ENCODE data around the gene DISC1.

Gene DISC1

DNA sequence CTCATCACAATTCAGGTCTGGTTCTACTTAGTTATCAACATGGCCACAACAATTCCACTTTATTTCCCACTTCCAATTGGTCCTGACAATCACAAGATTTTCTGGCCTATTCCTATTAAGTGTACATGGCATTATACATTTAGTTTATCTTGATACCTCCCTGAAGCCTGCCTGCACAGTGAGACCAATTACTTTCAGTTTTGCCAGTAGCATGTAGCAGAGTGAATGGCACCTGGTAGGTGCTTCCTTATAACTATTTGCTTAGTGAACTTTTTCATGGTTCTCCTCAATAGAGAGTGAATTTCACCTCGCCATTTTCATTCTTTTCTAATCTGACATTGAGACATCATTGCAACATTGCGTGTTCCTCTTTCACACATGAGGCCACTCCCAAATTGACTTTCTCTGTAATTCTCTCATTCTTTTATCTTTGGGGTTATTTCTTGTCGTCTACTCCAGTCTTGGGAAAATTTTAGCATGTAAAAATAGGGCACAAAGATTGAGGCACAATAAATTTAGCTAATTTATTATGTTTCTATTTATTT, 124.3 kb downstream of the DISC1 start:
- H3K4me1 ChIP-seq (ENCODE audit: insufficient read depth, poor library complexity, severe bottlenecking) = no peaks in the 10 kb centered on the region
- no peaks in the 10 kb centered on the region for H3K36me3 ChIP-seq (ENCODE audit: low read depth)
- DNase-seq (ENCODE audit: low spot score) (no peak), ATAC-seq (ENCODE audit: low read depth) (no peak)
- H3K27ac ChIP-seq (ENCODE audit: poor library complexity, severe bottlenecking) = no peak overlapping the region
- TF ChIP-seq, protein P1, sequence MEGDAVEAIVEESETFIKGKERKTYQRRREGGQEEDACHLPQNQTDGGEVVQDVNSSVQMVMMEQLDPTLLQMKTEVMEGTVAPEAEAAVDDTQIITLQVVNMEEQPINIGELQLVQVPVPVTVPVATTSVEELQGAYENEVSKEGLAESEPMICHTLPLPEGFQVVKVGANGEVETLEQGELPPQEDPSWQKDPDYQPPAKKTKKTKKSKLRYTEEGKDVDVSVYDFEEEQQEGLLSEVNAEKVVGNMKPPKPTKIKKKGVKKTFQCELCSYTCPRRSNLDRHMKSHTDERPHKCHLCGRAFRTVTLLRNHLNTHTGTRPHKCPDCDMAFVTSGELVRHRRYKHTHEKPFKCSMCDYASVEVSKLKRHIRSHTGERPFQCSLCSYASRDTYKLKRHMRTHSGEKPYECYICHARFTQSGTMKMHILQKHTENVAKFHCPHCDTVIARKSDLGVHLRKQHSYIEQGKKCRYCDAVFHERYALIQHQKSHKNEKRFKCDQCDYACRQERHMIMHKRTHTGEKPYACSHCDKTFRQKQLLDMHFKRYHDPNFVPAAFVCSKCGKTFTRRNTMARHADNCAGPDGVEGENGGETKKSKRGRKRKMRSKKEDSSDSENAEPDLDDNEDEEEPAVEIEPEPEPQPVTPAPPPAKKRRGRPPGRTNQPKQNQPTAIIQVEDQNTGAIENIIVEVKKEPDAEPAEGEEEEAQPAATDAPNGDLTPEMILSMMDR (IDR thresholded peaks at IDR 0.05; ENCODE audit: poor library complexity, severe bottlenecking) = no peak
- H3K4me3 ChIP-seq (ENCODE audit: severe bottlenecking) = no peak overlapping the region
- H3K9me3 ChIP-seq (ENCODE audit: severe bottlenecking) = no peaks in the 10 kb centered on the region
- H3K27me3 ChIP-seq (ENCODE audit: insufficient read depth, poor library complexity, severe bottlenecking) = no peaks in the 10 kb centered on the region

GRCh38 chr1:231751415-231751814, 124.8 kb downstream of the DISC1 start:
- DNase-seq (ENCODE audit: low spot score) (no peak), ATAC-seq (ENCODE audit: low read depth) (no peak)
- Histone ChIP-seq H3K4me3 (ENCODE audit: severe bottlenecking) (no peak overlapping the region), H3K27me3 (ENCODE audit: insufficient read depth, poor library complexity, severe bottlenecking) (no peaks in the 10 kb centered on the region), H3K36me3 (ENCODE audit: low read depth) (no peaks in the 10 kb centered on the region), H3K27ac (ENCODE audit: poor library complexity, severe bottlenecking) (no peak overlapping the region), H3K9me3 (ENCODE audit: severe bottlenecking) (no peaks in the 10 kb centered on the region), H3K4me1 (ENCODE audit: insufficient read depth, poor library complexity, severe bottlenecking) (no peaks in the 10 kb centered on the region)
- TF ChIP-seq, protein P1 (IDR thresholded peaks at IDR 0.05; ENCODE audit: poor library complexity, severe bottlenecking) = no peak

- Histone ChIP-seq H3K4me1 (ENCODE audit: insufficient read depth, poor library complexity, severe bottlenecking) (no peaks in the 10 kb centered on the region), H3K36me3 (ENCODE audit: low read depth) (no peaks in the 10 kb centered on the region), H3K4me3 (ENCODE audit: severe bottlenecking) (no peak overlapping the region), H3K27ac (ENCODE audit: poor library complexity, severe bottlenecking) (no peak overlapping the region), H3K27me3 (ENCODE audit: insufficient read depth, poor library complexity, severe bottlenecking) (no peaks in the 10 kb centered on the region), H3K9me3 (ENCODE audit: severe bottlenecking) (no peaks in the 10 kb centered on the region)
- no peak for ATAC-seq (ENCODE audit: low read depth)
- TF ChIP-seq, protein P1 (IDR thresholded peaks at IDR 0.05; ENCODE audit: poor library complexity, severe bottlenecking) = no peak
- no peak for DNase-seq (ENCODE audit: low spot score)
Measured at GRCh38 chr1:231753313-231753712, 126.7 kb downstream of the DISC1 start.

DNA sequence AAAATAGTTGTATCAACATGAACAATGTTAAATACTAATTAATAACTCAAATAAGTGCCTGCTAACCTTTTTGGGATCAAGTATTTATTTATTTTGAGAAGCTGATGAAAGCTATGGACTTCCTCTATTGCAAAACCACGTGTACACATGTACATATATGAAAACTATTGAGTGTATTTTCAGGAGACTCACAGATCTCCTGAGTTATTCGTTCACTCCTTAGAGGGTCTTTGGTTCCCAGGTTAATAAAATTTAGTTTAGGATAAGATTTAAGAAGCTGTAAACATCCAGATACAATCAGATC, 130.5 kb downstream of the DISC1 start:
- Histone ChIP-seq H3K4me3 (ENCODE audit: severe bottlenecking) (no peak overlapping the region), H3K9me3 (ENCODE audit: severe bottlenecking) (no peaks in the 10 kb centered on the region), H3K36me3 (ENCODE audit: low read depth) (no peaks in the 10 kb centered on the region), H3K27ac (ENCODE audit: poor library complexity, severe bottlenecking) (no peak overlapping the region), H3K4me1 (ENCODE audit: insufficient read depth, poor library complexity, severe bottlenecking) (no peaks in the 10 kb centered on the region), H3K27me3 (ENCODE audit: insufficient read depth, poor library complexity, severe bottlenecking) (no peaks in the 10 kb centered on the region)
- TF ChIP-seq, protein P1 (IDR thresholded peaks at IDR 0.05; ENCODE audit: poor library complexity, severe bottlenecking) = peak; percentile 59
- DNase-seq (ENCODE audit: low spot score) = no peak
- ATAC-seq (ENCODE audit: low read depth) = no peak

DNA sequence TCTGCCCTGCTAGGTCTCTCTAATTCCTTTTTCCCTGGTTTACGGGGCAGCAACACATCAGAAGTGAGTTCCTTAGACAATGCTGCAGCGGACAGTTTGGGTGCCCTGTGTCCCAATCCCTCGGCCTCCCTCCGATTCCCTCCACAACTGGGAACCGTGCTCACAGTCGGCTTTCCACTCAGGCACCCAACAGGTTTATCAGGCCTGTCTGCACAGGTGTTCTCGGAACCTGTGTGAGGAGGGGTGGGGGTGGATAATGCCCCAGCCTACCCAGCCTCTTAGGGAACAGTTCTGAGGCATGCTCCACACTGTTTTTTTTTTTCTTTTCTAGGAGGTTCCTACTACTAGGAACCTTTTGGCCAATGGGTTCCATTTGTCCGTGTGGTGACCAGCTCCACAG, 131.2 kb downstream of the DISC1 start:
- TF ChIP-seq, protein P1 (IDR thresholded peaks at IDR 0.05; ENCODE audit: poor library complexity, severe bottlenecking) = no peak
- no peaks in the 10 kb centered on the region for H3K27me3 ChIP-seq (ENCODE audit: insufficient read depth, poor library complexity, severe bottlenecking)
- H3K27ac ChIP-seq (ENCODE audit: poor library complexity, severe bottlenecking) = no peak overlapping the region
- no peak overlapping the region for H3K4me3 ChIP-seq (ENCODE audit: severe bottlenecking)
- no peaks in the 10 kb centered on the region for H3K36me3 ChIP-seq (ENCODE audit: low read depth)
- ATAC-seq (ENCODE audit: low read depth) (no peak), DNase-seq (ENCODE audit: low spot score) (no peak)
- no peaks in the 10 kb centered on the region for H3K4me1 ChIP-seq (ENCODE audit: insufficient read depth, poor library complexity, severe bottlenecking)
- H3K9me3 ChIP-seq (ENCODE audit: severe bottlenecking) = no peaks in the 10 kb centered on the region

All from RWPE2 (cell line).